LoVo (cell line): Measurements from ENCODE around the gene CHML.

Experiments
- DNase-seq: peaks from one replicate; pipeline ENCODE4 v3.0.0-alpha.2; 2016; ENCODE audit warnings: low spot score

Gene CHML

DNA sequence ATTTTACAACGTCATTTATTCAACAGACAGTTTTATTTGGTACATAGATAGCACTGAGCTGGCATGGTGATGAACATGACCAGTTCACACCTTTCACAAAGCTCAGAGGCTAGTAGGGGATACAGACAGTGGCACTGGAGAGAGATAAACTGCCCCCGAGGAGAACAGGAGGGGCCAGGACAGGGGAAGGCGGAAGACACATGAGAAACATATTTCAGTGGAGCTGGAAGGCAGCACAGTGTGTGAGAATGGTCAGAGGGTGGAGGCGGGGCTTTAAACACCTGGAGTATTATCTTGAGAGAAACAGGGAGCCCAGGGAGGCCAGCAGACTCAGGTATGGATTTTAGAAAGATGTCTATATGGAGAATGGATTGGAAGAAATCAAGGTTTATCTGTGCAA, 49.5 kb downstream of the CHML start:
- DNase-seq: no peak
